ENCODE measurements around the gene TMEM91. TPM values are rescaled to one million over a fixed set of nuclear protein-coding genes. Genes with fewer than 3 reads are reported as not detected.

TMEM91 gene
- total and polyA plus RNA-seq, 2 of the 8 experiments (the other 6 are each of a cell fraction or from before 2014, with no cell fraction given) = 5.3 to 7.4 TPM

DNA sequence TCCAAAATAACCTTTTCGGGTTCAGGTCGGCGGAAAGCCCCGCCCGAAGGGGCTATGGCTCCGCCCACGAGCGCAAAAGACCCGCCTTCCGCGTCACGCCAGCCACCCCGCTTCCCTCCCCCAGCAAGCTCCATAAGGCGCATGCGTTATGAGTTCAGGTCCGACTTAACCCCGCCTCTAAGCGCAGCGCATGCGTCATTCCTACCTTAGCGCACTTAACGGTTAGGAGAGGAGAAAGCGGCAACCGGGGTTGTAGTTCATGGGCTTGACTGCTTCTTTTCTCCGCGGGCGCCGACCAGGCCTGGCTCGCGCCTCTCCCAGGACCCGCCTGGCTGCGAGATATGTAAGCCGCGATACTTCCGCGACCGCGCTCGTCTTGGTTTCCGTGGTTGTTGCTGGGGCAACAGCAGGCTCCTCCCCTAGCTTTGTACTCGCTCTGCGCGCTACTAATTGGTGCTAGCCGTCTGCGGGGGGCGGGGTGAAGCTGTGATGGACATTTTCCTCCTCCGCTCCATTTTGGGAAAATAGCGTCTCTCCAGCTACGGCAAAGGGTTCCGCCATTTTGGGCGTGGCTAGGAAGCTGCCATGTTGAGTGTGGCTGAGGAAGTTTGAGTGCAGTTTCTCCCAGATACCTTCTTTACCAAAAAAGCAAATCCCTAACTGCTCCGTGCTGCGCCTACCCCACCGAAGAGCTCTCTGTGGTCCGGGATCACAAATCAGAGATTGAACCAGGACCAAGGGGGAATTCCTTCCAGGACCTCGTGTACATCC, 12.4 kb upstream of the TMEM91 start, which contains the start of gene B9D2 (continued):
- TF ChIP-seq SRF (IDR thresholded peaks at IDR 0.05; ENCODE audit: low read depth, low read length) (no peak), BCL11A (IDR thresholded peaks at IDR 0.05; ENCODE audit: low read depth in 2 of 2, low read length in 2 of 2) (no peak), RBBP5 (IDR thresholded peaks at IDR 0.05; ENCODE audit: borderline replicate concordance, low read depth, low read length) (no peak), JUN (IDR thresholded peaks at IDR 0.05; ENCODE audit: low read depth, low read length) (no peak), JUND (IDR thresholded peaks at IDR 0.05; ENCODE audit: low read length) (no peak), CBX8 (IDR thresholded peaks at IDR 0.05; ENCODE audit: borderline replicate concordance, low read depth, low read length) (no peak), RFX5 (IDR thresholded peaks at IDR 0.05; ENCODE audit: borderline replicate concordance, low read depth, low read length) (no peak), E2F6 (IDR thresholded peaks at IDR 0.05) (no peak), SAP30 (IDR thresholded peaks at IDR 0.05; ENCODE audit: insufficient read depth, insufficient replicate concordance, low read length) (no peak), RAD21 (IDR thresholded peaks at IDR 0.05 in 1 of 2, conservative IDR thresholded peaks at IDR 0.05 in 1 of 2; ENCODE audit: low read depth in 2 of 2, low read length in 2 of 2) (no peak), POLR2AphosphoS5 (IDR thresholded peaks at IDR 0.05; ENCODE audit: low read depth, low read length) (peak; percentile 77), SIRT6 (IDR thresholded peaks at IDR 0.05; ENCODE audit: low read length) (no peak), NANOG (IDR thresholded peaks at IDR 0.05; ENCODE audit: insufficient read depth, low read depth, low read length, poor library complexity, severe bottlenecking) (no peak), MAFK (IDR thresholded peaks at IDR 0.05; ENCODE audit: low read depth, low read length) (no peak), FOSL1 (IDR thresholded peaks at IDR 0.05; ENCODE audit: insufficient read depth, low read depth, low read length) (no peak)
- TF ChIP-seq, protein P1, sequence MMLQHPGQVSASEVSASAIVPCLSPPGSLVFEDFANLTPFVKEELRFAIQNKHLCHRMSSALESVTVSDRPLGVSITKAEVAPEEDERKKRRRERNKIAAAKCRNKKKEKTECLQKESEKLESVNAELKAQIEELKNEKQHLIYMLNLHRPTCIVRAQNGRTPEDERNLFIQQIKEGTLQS (IDR thresholded peaks at IDR 0.05; ENCODE audit: insufficient read depth, low read depth, low read length) = no peak
- TF ChIP-seq, protein P2, sequence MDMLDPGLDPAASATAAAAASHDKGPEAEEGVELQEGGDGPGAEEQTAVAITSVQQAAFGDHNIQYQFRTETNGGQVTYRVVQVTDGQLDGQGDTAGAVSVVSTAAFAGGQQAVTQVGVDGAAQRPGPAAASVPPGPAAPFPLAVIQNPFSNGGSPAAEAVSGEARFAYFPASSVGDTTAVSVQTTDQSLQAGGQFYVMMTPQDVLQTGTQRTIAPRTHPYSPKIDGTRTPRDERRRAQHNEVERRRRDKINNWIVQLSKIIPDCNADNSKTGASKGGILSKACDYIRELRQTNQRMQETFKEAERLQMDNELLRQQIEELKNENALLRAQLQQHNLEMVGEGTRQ (IDR thresholded peaks at IDR 0.05; ENCODE audit: low read length) = no peak

All from H1 (cell line).